Measurements from ENCODE around the gene NSG1. TPM values are rescaled to one million over a fixed set of nuclear protein-coding genes. Genes with fewer than 3 reads are reported as not detected.

Gene NSG1
- total and polyA plus RNA-seq, 8 donors, result 1.2 to 13.6 (median 4.1) TPM; not detected in 1

- Histone ChIP-seq H3K27ac (no peak overlapping the region), H3K9me3 (no peaks in the 10 kb centered on the region), H3K4me1 (no peaks in the 10 kb centered on the region), H3K27me3 (no peaks in the 10 kb centered on the region), H3K4me3 (no peak overlapping the region), H3K36me3 (peaks cover 0 to 23% (median 7%) of the 10 kb centered on the region in 4 donors)
- no peak for DNase-seq
- WGBS, 5 donors, result 76 to 92% (median 84%) methylated on average over 2 of the region's 2 CpGs
- intact Hi-C loops (cut with DNase I; ENCODE audit: low total_unique reads), result no loop called here
- TF ChIP-seq CTCF (IDR thresholded peaks at IDR 0.05), result no peak
- TF ChIP-seq EP300 (IDR thresholded peaks at IDR 0.05), result no peak
Observed at GRCh38 chr4:4443821-4444220, 56.9 kb downstream of the NSG1 start.

- Histone ChIP-seq H3K27me3 (no peaks in the 10 kb centered on the region), H3K9me3 (no peaks in the 10 kb centered on the region), H3K4me1 (no peaks in the 10 kb centered on the region), H3K27ac (no peak overlapping the region), H3K36me3 (peaks cover 0 to 33% (median 19%) of the 10 kb centered on the region in 4 donors), H3K4me3 (no peak overlapping the region)
- intact Hi-C loops (cut with DNase I; ENCODE audit: low total_unique reads), result no loop called here
- no peak for TF ChIP-seq CTCF (IDR thresholded peaks at IDR 0.05)
- TF ChIP-seq POLR2AphosphoS5 (IDR thresholded peaks at IDR 0.05), result no peak
- no peak for TF ChIP-seq EP300 (IDR thresholded peaks at IDR 0.05)
- no peak for DNase-seq
Observed at GRCh38 chr4:4446434-4446833, 59.5 kb downstream of the NSG1 start.

- DNase-seq, result no peak
Observed at GRCh38 chr4:4455210-4455865, 68.4 kb downstream of the NSG1 start.

GRCh38 chr4:4456351-4456750, 69.4 kb downstream of the NSG1 start:
- Histone ChIP-seq H3K27me3 (no peaks in the 10 kb centered on the region), H3K36me3 (peaks cover 40 to 86% (median 84%) of the 10 kb centered on the region in 4 donors), H3K4me1 (peaks cover 0 to 3% (median under 1%) of the 10 kb centered on the region in 4 donors), H3K9me3 (no peaks in the 10 kb centered on the region), H3K4me3 (no peak overlapping the region), H3K27ac (no peak overlapping the region)
- DNase-seq, result no peak
- intact Hi-C loops (cut with DNase I; ENCODE audit: low total_unique reads), result no loop called here
- TF ChIP-seq EP300 (IDR thresholded peaks at IDR 0.05) (no peak), POLR2A (IDR thresholded peaks at IDR 0.05) (no peak), POLR2AphosphoS5 (IDR thresholded peaks at IDR 0.05) (no peak), CTCF (IDR thresholded peaks at IDR 0.05) (no peak)
- 90 to 95% (median 94%) methylated on average over 5 to 7 of the region's 7 CpGs for WGBS, 5 donors

More at GRCh38 chr4:4455210-4455865, 68.4 kb downstream of the NSG1 start:
- intact Hi-C loops (cut with DNase I; ENCODE audit: low total_unique reads), result no loop called here
- Histone ChIP-seq H3K27ac (no peak overlapping the region), H3K36me3 (peaks cover 40 to 93% (median 93%) of the 10 kb centered on the region in 4 donors), H3K27me3 (no peaks in the 10 kb centered on the region), H3K9me3 (no peaks in the 10 kb centered on the region), H3K4me3 (no peak overlapping the region), H3K4me1 (no peaks in the 10 kb centered on the region)
- WGBS, 5 donors, result 84 to 93% (median 91%) methylated on average over 5 of the region's 5 CpGs
- TF ChIP-seq POLR2AphosphoS5 (IDR thresholded peaks at IDR 0.05) (no peak), POLR2A (IDR thresholded peaks at IDR 0.05) (no peak), CTCF (IDR thresholded peaks at IDR 0.05) (no peak), EP300 (IDR thresholded peaks at IDR 0.05) (no peak)
